ENCODE measurements around the gene DDX42. TPM values are rescaled to one million over a fixed set of nuclear protein-coding genes. Genes with fewer than 3 reads are reported as not detected.

Gene DDX42
- total RNA-seq, 2 donors from 2014 or later: 154 to 171 TPM

- peaks cover 85% of the 10 kb centered on the region for H3K36me3 ChIP-seq (ENCODE audit: control insufficient read depth, insufficient read depth, low read length)
- Mint-ChIP-seq H3K27me3 (ENCODE audit: insufficient read depth) (no peaks in the 10 kb centered on the region), H3K27ac (peak overlapping the region; percentile 32), H3K4me1 (no peaks in the 10 kb centered on the region), H3K36me3 (ENCODE audit: low read depth) (peaks cover 73% of the 10 kb centered on the region), H3K9me3 (no peaks in the 10 kb centered on the region), H3K4me3 (no peak overlapping the region)
- no peaks in the 10 kb centered on the region for H3K9me3 ChIP-seq (ENCODE audit: control insufficient read depth, low read length)
- no peak for DNase-seq
- H3K27me3 ChIP-seq (ENCODE audit: control insufficient read depth, insufficient read depth, low read length, poor library complexity, severe bottlenecking): no peaks in the 10 kb centered on the region
- no peak overlapping the region for H3K9ac ChIP-seq (ENCODE audit: extremely low read depth, low read length, poor library complexity, severe bottlenecking)
- 100% methylated on average over 1 of the region's 2 CpGs; no CpG with 5 or more reads in 1 of the 2 experiments for WGBS, 2 experiments (ENCODE audit: insufficient coverage in 1 of 2, insufficient read length in 1 of 2)
- H3K27ac ChIP-seq (ENCODE audit: low read depth, low read length): no peak overlapping the region
- no peak for TF ChIP-seq CTCF (conservative IDR thresholded peaks at IDR 0.05)
- H3K4me3 ChIP-seq (ENCODE audit: low read length): no peak overlapping the region
- H3K4me1 ChIP-seq (ENCODE audit: control insufficient read depth, insufficient read depth, low read length): no peaks in the 10 kb centered on the region
These were observed 15.5 kb upstream of the DDX42 start for GRCh38 chr17:63758428-63758827.

- H3K4me1 ChIP-seq (ENCODE audit: control insufficient read depth, insufficient read depth, low read length): no peaks in the 10 kb centered on the region
- no peak overlapping the region for H3K9ac ChIP-seq (ENCODE audit: extremely low read depth, low read length, poor library complexity, severe bottlenecking)
- peaks cover 83% of the 10 kb centered on the region for H3K36me3 ChIP-seq (ENCODE audit: control insufficient read depth, insufficient read depth, low read length)
- Mint-ChIP-seq H3K36me3 (ENCODE audit: low read depth) (peaks cover 74% of the 10 kb centered on the region), H3K27ac (no peak overlapping the region), H3K4me1 (no peaks in the 10 kb centered on the region), H3K4me3 (no peak overlapping the region), H3K27me3 (ENCODE audit: insufficient read depth) (no peaks in the 10 kb centered on the region), H3K9me3 (no peaks in the 10 kb centered on the region)
- no peak for DNase-seq
- H3K27me3 ChIP-seq (ENCODE audit: control insufficient read depth, insufficient read depth, low read length, poor library complexity, severe bottlenecking): no peaks in the 10 kb centered on the region
- 73 to 94% methylated on average over 2 to 10 of the region's 10 CpGs for WGBS, 2 experiments (ENCODE audit: insufficient coverage in 1 of 2, insufficient read length in 1 of 2)
- H3K9me3 ChIP-seq (ENCODE audit: control insufficient read depth, low read length): no peaks in the 10 kb centered on the region
- H3K4me3 ChIP-seq (ENCODE audit: low read length): no peak overlapping the region
- H3K27ac ChIP-seq (ENCODE audit: low read depth, low read length): no peak overlapping the region
- no peak for TF ChIP-seq CTCF (conservative IDR thresholded peaks at IDR 0.05)
These were observed 13.0 kb upstream of the DDX42 start for GRCh38 chr17:63760771-63761539.

GRCh38 chr17:63762161-63763078 lies 11.6 kb upstream of the DDX42 start:
- H3K36me3 ChIP-seq (ENCODE audit: control insufficient read depth, insufficient read depth, low read length): peaks cover 73% of the 10 kb centered on the region
- no peak overlapping the region for H3K4me3 ChIP-seq (ENCODE audit: low read length)
- H3K9me3 ChIP-seq (ENCODE audit: control insufficient read depth, low read length): no peaks in the 10 kb centered on the region
- Mint-ChIP-seq H3K4me3 (no peak overlapping the region), H3K9me3 (no peaks in the 10 kb centered on the region), H3K27ac (no peak overlapping the region), H3K4me1 (no peaks in the 10 kb centered on the region), H3K36me3 (ENCODE audit: low read depth) (peaks cover 66% of the 10 kb centered on the region), H3K27me3 (ENCODE audit: insufficient read depth) (no peaks in the 10 kb centered on the region)
- no peaks in the 10 kb centered on the region for H3K27me3 ChIP-seq (ENCODE audit: control insufficient read depth, insufficient read depth, low read length, poor library complexity, severe bottlenecking)
- no peak for TF ChIP-seq CTCF (conservative IDR thresholded peaks at IDR 0.05)
- DNase-seq: no peak
- no peak overlapping the region for H3K27ac ChIP-seq (ENCODE audit: low read depth, low read length)
- 88 to 100% methylated on average over 1 to 5 of the region's 5 CpGs for WGBS, 2 experiments (ENCODE audit: insufficient coverage in 1 of 2, insufficient read length in 1 of 2)
- no peak overlapping the region for H3K9ac ChIP-seq (ENCODE audit: extremely low read depth, low read length, poor library complexity, severe bottlenecking)
- no peaks in the 10 kb centered on the region for H3K4me1 ChIP-seq (ENCODE audit: control insufficient read depth, insufficient read depth, low read length)

Data from endodermal cell (in vitro differentiated cells).